GM19467 (cell line): ENCODE results near the gene CNPPD1.

Source experiments
- ATAC-seq: cut with Tn5 transposase; IDR thresholded peaks from one replicate; pipeline ENCODE4 v1.9.1; 2021; ENCODE audit warnings: mild to moderate bottlenecking, moderate library complexity; ENCODE audit not compliant: unreplicated experiment

The CNPPD1 gene

DNA sequence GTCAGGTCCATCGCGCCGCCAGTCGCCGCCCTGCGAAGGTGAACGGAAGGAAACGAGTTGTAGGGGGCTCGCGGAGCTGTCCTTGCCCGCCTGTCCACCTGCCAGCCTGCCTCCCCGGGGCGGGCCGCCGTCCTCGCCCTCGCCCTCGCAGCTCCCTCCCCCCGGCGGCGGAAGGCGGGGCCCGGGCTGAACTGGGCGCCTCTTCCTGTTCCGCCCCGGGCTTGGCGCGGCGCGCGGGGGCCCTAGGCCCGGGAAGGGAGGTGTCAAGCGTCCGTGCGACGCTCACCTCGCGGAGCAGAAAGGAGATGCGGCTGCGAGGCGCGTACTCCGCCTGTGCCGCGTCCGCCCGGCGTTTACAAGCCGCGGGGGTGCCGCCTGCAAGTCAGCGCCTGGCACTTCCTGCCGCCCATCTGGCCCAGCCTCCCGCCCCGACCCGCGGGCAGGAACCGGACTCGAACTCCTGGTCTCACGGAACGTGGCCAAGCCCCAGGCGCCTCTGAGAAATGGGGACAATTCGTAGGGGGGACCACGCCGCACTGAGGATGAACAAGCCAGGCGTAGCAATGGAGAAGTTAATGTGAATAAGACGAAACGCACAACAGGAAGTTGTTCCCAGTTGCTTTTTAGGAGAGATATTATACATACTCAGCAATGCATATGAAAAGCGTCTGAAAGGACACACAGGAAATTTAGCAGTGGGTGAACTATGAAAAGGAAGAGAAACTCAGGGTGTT lies at the start of gene CNPPD1:
Gene CNPPD1 (minus strand): TSS at position 108 of the 734 bp plus-strand sequence. CDS start 97 bp downstream, at position 11.
- ATAC-seq: peak; percentile 72

DNA sequence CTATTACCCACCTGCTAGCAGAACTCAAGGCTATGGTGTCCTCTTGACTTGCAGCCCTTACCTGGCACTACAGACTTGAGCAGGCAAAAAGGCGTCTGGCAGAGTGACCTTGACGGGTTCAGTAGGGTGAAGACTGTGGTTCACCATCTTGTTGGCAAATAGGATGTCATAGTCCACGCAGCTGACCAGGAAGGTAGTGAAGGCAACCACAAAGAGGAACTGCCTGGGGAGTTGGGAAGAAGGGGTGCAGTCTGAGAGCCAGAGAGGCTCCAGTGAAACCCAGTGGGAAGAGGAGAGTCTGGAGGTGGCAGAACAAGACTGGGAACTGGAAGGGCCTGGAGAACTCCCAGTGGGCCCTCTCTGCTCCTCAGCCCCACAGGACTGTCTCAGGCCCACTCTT lies 48.6 kb upstream of the CNPPD1 start:
- ATAC-seq: no peak

DNA sequence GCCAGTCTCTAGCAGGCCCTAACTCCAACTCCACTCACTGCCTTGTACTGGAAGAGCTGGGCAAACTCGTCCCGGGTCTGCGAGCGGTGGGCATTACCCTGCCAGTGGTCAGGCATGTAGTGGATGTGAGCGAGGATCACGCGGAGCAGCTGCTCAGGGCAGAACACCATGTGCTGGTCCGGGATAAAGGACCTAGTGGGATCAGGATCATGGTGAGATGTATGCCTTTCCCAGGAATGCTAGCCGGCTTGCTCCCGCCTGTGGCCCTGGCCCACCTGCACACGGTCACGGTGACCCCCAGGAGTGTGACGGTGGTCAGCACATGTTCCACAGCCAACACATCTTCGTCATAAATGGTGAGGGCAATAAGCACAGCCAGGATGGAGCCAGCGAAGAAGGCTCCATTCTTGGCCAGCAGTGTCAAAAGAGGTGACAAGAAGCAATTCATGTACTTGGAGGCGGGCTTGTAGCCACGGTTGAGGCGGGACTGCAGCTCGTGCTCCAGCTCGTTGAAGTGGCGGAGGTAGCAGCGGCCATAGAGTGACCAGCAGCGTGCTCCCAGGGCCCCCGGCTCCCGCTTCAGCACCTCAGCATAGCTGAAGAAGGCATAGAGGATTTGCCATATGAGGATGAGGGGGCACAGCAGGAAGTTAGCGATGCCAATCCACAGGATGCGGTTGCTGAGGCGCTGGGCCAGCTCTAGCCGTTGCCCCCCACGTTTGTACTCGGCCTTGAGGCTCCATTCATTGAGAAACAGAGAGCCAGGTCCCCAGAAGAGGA lies 47.3 kb upstream of the CNPPD1 start:
- ATAC-seq: no peak

DNA sequence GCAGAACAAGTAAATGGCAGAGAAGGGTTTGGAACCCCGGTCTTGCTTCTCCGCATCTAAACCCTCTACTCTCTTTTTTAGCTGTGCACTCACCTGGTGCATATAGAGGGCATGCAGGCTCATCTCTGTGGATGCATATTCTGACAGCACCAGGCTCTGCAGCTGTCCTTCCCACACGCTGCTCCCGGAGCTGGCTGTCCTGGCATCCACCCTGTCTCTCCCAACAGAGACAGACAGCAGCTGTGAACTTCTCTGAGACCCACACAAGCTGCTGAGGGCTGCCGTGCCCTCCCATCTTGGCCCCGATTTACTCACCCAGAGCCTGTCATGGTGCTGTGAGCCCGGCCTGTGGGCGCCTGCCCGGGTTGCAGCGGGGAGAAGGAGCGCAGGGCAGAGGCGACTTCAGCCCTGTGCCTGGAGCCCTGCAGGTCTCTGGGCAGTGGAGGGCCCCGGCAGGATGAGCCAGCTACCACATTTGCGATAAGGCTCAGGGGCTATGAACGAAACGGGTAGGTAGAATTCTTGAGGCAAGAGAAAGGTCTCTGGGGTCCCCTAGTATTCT lies 45.3 kb upstream of the CNPPD1 start:
- ATAC-seq: no peak

DNA sequence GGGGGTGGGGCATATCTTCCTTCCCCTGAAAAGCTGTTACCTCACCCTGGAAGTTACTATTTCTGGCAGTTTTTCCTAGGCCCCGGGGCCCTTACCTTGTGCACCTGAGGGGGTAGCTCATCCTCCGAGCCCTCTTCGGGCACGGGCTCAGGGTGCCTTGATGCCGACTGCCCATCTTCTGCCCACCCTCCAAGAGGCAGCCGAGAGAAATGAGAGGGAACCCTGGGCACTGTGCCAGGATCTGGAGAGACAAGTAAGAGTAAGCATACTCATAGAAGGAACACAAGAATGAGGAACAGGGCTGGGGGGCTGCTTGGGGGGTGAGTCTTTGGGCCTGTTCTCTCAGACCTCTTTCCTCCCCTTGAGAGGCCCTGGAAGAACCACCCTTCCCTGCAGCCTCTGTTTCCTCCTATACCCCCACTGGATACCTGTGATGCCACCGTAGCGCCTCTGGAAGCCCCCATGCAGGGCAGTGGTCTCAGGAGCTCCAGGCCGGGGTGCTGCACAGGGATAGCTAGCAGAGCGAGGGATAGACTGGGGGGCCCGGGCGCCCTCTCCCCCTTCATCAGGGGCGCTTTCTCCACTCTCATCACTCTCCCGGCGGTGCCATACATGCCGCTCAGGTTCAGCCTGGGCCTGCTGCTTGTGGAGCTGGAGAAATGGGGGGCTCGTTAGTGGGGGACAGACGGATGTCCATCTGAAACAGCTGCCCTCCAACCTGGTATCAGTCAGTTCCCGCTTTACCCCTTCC lies 44.1 kb upstream of the CNPPD1 start:
- no peak for ATAC-seq

DNA sequence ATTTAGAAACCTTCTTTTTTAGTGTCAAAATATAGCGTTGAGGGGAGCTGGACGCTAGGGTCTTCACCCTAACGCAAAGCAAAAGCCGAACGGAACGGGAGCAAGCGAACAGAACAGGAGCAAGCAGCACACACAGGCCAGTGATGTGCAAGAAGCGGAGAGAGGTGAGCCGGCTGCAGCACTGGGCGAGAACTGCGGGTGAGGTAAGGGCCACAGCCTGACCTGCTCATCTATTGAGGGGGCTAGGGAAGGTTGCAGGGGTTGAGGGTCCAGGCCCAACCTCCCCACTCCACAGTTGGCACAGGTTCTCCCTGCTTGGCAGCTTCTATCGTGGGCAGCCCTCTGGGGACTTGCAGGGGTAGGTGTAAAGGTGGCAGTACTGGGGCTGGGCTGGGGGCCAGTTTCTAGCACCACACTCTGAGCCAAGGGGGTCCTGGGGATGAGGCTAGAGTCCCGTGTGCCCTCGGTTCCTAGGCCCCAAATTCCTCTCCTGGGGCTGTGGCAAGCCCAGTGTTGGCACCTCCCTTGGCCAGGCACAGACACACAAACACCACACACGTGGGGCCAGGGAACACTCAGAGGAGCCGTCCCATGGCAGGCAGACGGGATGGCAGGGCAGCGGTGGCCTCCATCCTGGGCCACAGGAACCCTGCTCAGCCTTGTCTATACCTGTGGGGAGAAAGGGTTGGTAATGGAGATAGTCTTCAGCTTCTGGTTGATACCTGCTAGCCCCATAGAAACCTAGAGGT lies 43.2 kb upstream of the CNPPD1 start:
- ATAC-seq: no peak

DNA sequence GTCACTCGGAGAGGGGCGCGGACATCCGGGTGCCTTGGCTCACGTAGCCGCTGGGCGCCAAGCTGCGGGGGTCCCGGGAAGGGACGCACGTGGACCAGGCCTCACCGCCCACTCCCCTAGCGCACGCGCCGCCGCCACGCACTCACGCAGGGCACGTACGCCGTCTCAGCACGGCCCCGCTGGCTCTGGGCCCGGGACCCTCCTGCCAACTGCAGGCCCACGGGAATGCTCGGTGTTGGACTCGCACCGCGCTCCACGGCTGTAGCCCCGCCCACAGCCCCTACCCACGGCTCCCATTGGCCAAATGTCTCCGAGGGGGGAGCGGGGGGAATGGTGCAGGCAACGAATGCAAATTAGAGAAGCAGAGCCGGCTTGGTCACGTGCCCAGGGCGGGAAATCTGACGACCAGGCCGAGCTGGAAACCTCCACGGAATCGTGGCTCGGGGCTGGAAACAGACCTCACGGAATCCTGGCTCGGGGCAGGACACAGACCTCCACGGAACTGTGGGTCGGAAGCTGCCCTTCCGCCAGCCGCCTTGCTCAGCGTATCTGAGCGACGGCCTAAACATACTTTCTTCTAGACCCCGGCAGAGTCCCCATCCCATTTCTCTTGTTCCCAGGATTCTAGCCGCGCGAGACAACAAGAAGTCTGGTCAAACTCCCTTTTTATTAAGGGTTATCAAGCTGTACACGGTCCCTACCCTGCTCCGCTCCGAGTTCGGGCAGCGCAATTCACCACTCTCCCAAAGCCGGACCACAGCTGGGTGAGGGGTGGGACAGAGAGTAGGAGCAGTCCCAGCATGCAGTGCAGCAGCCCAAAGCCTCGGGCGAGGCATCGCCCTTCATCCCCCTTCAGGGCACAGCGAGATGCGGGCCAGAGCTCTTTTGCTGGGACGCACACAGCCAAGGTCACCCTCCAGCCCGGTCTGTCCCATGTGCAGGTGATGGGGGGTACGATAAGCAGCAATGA lies 42.3 kb upstream of the CNPPD1 start, which contains the start of gene ABCB6:
Gene ABCB6 (minus strand): TSS at position 227 of the 970 bp plus-strand sequence. CDS start 285 bp downstream, outside the sequence.
- ATAC-seq: peak; percentile 72

DNA sequence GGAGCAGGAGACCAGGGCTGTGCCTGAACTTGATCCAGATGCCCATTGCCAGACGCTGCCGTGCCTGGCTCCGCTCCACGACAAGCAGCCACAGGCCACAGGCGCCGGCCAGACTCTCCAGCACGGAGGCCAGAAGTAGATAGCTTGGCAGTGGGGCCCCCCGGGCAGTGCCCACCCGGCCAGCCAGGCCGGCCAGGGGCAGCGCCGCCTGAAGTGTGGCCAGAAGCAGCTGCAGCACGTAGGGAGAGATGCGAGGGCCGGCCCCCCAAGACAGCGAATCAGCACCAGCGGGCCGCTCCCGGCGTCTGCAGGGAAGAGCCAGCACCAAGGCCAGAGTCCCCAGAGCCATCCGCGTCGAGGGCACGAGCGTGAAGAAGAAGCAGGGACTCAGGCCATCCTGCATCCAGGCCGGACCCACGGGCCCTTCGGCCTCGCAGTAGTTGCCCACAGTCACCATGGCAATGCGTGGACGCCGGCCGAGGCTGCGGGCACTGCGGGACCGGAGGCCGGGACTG lies 41.5 kb upstream of the CNPPD1 start:
- ATAC-seq: peak; percentile 8

DNA sequence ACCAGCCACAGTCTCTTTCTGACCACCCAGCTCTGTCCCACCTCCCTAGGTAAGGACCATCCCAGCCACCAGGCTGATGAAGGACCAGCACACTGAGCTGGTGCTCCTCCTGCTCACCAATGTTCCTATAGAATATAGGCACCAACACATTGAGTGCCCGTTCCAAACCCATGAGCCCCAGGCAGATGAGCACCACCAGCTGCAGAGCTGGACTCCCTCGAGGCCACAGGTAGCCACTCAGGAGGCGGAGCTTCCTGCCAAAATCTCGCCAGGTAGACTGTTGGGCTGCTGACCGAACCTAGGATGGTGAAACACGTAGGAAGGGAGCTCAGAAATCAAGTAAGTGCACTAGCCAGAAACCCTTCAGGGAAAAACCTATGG lies 39.8 kb upstream of the CNPPD1 start:
- ATAC-seq: no peak

DNA sequence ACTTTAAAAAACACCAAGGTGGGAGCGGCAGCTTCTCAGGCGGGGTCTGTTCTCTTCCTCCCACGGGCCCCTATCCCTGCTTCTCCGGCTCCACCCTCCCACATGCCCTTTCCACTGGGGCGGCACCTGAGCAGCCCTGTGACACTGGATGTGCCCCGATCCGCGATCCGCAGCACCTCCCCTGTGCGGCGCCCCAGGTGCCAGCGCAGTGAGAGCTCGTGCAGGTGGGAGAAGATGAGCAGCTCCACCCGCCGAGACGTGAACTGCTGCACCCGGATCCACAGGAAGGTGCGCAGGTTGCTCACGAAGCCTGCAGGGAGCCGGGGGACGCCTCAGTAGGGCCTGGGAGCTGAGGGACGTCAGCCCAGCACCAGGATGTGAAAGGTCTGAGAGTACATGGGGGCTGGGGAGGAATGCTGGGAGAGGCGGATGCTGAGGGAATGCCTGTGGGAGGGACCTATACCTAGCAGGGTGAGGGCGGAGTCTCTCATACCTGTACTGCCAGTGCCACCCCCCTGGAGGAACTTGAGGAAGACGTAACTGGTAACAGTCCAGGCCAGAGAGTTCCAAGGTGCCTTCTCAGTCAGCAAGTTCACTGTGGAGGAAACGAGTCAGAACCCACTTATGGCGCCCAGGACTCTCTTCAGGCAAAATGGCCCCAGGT lies 39.3 kb upstream of the CNPPD1 start:
- ATAC-seq: no peak

DNA sequence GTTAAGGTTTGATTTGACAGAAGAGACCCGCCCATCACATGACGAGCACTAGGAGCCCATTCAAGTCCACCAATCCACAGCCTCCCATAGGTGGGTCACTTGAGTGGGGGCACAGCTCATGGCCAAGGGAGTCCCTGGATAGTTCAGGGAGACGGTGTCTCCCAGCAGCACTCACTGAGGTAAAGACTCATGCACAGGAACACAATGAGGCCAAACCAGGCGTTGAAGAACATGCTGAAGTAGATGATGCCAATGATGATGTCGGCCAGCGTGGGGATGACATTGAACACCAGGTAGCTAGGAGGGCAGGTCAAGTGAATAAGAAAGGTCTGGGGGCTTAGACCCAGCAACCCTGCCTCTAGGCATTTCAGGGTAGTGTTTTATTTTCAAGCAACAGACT lies 38.1 kb upstream of the CNPPD1 start:
- no peak for ATAC-seq

DNA sequence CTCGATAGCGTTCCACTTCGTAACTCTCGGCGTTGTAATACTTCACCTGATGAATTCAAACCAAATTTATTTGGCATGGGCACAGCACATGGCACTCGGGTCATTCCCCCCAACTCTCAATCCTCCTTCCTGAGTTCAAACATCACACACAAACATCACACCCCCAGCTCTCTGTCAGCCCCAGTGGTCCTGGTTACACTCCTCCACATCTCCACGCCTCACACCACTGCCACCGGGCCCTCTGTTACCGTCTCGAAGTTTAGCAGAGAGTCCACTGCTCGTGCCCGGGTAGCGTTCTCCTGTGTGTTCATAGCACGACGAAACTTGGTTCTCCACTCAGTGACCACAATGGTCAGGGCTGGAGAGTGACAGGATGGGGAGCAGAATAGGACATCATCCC lies 37.4 kb upstream of the CNPPD1 start:
- ATAC-seq: no peak

DNA sequence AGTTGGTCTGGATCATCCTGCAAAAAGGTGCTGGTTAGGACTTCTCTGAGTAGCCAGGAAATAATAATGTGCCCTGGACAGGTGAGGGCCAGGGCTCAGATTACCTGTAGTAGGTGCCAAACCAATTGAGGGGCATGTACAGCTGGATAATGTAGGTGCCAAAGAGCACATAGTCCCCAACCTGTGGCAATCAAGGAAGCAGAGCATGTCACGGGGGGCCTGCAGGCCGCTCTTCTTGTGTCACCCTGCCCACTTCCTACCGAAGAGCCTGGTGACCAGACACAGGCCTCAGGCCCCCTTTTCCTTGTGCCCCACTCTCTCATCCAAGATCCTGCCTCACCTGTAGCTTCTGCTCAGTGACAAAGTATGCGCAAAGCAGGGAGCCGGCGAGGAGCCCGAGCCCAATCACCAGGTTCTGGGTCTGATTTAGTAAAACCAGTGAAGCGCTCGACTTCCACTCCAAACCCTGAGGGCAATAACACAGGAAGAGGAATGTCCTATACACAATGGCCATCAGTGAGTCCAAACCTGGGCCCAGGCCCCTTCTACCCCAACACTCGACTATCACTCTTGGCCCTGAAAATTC lies 36.9 kb upstream of the CNPPD1 start:
- no peak for ATAC-seq

DNA sequence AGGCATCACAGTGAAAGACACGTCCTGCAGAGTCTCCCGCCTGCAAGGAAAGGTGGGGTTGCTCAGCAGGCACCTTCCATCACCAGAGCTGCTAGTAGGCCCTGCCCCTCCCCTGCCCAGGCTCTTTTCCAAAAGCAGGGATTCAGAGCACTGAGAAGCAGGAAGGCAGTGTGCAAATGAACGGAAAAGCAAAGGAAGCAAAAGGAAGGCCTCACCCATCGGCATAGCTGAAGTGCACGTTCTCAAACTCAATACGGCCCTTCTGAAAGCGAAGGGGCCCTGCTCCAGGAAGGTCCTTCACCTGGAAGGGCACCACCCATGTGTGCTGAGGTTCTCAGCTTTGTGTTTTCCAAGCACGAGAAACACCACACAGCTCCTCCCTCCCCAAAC lies 36.3 kb upstream of the CNPPD1 start:
- no peak for ATAC-seq

DNA sequence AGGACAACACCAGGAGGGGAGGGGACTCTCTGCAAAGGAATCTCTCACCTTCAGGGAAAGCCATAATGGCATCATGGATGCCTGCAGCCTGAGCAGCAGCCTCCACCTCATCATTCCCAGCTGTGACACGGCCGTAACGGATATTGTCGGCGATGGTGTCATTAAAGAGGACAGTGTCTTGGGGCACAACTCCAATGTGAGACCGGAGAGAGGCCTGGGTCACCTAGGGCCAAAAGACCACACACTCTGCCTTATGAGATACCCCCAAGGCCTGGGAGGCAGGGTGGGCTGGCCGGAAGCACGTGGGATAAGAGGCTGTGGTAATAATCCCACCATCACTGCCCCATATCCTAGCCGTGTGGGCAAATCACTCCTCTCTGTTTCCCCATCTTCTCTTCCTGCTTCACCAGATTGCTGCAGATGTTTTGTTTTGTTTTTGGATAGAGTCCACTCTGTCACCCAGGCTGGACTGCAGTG lies 34.2 kb upstream of the CNPPD1 start:
- ATAC-seq: no peak

DNA sequence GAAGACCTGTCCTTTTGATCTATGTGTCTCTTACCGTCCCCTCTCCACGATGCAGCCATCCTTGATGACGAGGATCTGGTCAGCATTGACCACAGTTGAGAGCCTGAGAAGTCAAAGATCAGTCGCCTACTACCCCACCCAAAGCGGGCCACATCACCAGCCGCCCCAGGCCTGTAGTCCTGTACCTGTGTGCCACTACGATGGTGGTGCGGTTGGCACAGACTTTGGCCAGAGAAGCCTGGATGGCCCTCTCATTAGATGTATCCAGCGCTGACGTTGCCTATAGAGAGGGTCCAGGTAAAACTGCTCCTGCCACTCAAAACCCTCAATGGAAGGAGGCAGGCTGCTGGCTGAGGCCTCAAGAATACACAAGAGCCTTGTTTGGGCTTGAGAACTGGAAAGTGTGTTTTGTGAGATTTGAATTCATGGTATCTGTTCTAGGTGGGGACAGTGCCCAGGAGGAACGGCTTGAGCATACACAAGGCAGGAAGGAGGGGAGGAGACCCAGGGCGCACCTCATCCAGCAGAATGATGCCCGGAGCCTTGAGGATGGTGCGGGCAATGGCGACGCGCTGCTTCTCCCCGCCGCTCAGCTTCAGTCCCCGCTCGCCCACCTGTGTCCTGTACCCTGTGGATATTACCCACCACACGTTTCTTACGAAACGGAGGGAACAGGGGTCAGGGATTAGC lies 33.6 kb upstream of the CNPPD1 start:
- ATAC-seq: no peak
